Measurements from ENCODE around the gene ANKRD13D.

GRCh38 chr11:67349036-67349435, 59.9 kb downstream of the ANKRD13D start:
- no peak for TF ChIP-seq CTCF (IDR thresholded peaks at IDR 0.05)
- TF ChIP-seq POLR2AphosphoS5 (IDR thresholded peaks at IDR 0.05; ENCODE audit: insufficient read depth in 1 of 2, low read depth in 1 of 2) = no peak
